ENCODE results near the gene ARMC10.
"Not testable (repeated sequence)": the region's sequence is repeated elsewhere in the genome, so short reads cannot be mapped to it uniquely, and the experiment has no call there.

Gene ARMC10

GRCh38 chr7:103079836-103080235 is 4.9 kb downstream of the ARMC10 start:
- no peak for DNase-seq

- no peak for DNase-seq
Measured at GRCh38 chr7:103080923-103081322, 6.0 kb downstream of the ARMC10 start.

DNA sequence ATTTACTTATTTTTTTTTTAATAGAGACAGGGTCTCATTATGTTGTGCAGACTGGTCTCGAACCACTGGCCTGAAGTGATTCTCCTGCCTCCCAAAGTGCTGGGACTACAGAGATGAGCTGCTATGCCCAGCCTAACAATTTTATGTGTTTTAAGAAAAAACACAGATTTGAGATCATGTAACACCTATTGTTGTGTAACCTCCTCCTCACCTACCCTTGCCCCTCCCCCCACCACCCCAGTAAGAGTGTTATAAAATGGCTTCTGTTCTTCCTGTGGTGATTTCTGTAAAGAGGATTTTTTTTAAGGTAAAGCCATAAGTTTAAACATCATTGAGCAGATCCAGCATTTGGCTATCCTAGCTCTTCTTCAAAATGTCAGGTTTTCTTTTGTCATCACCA is 7.6 kb downstream of the ARMC10 start:
- DNase-seq, result no peak

GRCh38 chr7:103083210-103083609 is 8.3 kb downstream of the ARMC10 start:
- no peak for DNase-seq

DNA sequence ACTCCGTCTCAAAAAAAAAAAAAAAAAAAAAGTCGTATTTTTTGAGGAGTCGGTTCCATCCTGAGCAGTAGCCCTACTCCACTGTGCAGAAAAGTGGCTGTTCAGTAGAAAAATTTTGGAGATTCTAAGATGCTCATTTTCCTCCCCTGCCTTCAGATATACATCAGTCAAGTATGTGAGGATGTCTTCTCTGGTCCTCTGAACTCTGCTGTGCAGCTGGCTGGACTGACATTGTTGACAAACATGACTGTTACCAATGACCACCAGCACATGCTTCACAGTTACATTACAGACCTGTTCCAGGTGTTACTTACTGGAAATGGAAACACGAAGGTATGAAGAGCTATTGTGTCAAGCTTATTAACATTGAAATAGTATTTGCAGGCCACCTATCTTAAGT is 17.4 kb downstream of the ARMC10 start:
- DNase-seq, result not testable (repeated sequence)

GRCh38 chr7:103093429-103093828 is 18.5 kb downstream of the ARMC10 start:
- DNase-seq, result no peak

DNA sequence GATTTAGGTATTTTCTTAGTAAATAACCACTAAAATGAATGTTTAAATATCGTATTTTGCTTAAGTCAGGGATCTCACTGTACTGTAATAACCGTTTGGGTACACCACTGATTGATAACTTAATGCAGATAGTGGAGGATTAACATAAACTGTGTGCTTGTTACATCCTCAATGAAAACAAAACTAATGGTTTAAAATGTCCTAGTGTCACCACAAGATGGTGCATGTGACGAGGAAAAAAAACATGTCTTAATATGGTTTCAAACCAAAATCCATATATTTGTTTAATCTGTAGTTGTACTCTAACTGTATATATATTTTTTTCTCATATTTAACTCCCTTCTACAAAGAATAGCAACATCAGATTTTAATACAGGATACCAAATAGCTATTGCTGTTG is 19.2 kb downstream of the ARMC10 start:
- no peak for DNase-seq

DNA sequence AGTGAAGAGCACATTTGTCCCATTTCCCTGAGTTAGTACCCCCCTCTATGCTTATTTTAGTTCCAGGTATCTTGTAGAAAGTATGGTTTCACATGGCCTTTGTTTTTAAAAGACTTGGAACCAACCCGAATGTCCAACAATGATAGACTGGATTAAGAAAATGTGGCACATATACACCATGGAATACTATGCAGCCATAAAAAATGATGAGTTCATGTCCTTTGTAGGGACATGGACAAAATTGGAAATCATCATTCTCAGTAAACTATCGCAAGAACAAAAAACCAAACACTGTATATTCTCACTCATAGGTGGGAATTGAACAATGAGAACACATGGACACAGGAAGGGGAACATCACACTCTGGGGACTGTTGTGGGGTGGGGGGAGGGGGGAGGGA is 20.6 kb downstream of the ARMC10 start:
- DNase-seq, result not testable (repeated sequence)

GRCh38 chr7:103097041-103097440 is 22.1 kb downstream of the ARMC10 start:
- no peak for DNase-seq

DNA sequence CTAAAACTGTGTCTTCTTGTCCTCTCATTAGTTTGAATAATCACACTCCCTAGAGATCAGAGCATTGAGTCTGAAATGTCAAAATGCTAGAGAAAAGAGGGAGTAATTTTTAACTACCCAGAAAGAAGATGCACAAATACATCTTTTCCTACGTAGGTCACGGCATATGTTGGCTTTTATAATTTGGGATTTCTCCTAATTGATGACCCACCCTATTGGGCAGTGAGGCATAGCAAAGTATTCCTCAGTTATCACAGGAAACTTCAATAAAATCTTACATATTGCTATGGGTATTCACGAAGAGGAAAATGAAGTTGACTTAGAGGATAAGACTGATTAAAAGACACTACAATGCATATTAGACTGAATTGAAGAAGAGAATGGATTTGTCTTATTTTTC is 25.4 kb downstream of the ARMC10 start:
- no peak for DNase-seq

DNA sequence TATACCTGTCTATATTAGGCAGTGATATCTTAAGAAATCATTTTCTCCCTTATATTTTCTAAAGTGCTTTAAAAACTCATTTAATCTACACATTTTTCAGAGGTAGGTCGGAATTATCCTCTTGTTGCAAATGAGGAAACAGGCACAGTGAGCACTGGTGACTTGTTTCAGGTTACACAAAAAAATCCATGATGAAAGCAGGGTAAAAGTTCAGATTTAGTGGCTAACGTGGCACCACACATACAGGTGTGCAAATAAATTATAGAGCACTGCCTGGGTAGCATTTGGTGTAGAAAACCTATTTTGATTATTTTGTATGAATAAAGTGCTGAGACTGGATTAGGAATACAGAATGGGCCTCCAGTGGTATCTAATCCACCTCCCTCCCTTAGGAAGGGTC is 26.6 kb downstream of the ARMC10 start:
- DNase-seq, result no peak

DNA sequence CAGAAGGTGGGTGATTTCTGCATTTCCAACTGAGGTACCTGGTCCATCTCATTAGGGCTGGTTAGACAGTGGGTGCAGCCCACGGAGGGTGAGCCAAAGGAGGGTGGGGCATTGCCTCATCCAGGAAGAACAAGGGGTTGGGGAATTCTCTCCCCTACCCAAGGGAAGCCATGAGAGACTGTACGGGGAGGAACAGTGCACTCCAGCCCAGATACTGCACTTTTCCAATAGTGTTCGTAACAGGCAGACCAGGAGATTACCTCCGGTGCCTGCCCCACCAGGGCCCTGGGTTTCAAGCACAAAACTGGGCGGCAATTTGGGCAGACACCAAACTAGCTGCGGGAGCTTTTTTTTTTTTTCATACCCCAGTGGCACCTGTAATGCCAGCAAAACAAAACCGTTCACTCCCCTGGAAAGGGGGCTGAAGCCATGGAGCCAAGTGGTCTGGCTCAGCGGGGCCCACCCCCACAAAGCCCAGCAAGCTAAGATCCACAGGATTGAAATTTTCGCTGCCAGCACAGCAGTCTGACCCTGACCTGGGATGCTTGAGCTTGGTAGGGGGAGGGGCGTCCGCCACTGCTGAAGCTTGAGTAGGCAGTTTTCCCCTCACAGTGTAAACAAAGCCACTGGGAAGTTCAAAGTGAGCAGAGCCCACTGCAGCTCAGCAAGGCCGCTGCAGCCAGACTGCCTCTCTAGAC is 31.2 kb downstream of the ARMC10 start:
- DNase-seq, result no peak

- not testable (repeated sequence) for DNase-seq
Measured at GRCh38 chr7:103106703-103107070, 31.7 kb downstream of the ARMC10 start.

- DNase-seq, result no peak
Measured at GRCh38 chr7:103113164-103113563, 38.2 kb downstream of the ARMC10 start.

DNA sequence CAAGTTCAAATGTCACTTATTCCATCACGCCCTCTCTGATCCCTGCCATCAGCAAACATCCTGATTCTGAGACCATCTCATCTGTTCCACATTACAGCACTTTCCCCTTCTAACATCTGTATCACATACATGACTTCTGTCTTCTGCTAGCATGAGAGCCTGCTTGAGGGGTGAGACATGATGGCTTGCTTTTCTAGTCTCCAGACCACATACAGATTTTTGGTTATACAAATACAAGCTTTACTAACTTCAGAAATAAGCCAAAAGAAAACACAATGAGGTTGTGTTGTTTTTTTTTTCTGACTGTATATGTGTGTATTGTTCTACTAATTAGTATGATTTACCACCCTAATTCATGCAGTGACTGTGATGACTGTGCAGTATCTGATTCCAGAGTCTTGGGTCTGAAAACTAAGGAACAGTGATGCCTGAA is 39.7 kb downstream of the ARMC10 start:
- DNase-seq, result no peak

DNA sequence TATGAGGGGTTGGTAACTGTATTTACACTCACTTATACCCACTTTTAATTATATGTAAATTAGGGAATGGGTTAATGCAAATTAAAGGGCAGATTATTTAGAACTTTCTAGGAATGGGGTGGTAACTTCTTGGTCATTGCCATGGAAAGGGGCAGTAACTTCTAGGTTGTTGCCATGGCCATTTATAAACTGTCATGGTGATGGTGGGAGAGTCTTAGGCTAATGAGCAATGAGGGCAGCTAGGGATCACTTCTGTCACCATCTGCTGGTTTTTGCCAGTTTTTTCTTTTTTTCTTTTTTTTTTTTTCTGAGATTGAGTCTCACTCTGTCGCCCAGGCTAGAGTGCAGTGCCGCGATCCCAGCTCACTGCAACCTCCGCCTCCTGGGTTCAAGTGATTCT is 40.8 kb downstream of the ARMC10 start:
- DNase-seq, result no peak

DNA sequence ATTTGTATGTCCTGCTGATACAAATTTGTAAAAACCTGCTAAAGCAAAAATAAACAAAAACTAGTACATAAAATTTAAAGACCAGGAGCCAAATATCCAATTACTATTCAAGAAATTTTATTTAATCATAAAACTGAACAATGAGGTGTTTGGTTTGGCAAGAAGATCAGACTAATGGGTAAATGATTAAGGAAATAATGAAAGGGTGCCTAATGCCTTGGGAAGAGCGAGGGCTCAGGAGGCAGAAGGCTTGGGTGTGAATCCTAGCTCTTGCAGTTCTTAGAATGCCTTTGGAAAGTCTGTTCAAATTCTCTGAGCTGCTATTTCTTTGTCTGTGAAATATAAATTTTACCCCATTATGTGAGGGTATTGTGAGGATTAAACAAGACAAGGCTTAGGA is 41.6 kb downstream of the ARMC10 start:
- no peak for DNase-seq

DNA sequence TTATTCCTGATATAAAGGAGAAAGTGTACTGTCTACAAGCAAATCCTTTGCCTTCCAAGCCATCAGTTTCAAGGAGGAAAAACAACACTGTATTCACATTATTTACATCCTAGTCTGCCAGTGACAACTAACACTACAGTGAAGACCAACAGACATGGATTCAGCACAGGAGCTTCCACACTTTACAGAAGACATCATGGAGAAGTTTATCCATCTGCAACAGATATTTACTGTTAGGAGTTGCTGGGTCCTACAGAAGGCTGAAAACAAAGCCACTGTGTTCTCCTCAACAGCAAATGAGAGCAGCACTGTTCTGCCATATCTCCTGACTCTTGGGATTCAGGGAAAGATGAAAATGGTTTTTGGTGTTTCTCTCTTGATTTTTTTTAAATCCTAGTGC is 42.1 kb downstream of the ARMC10 start:
- DNase-seq, result no peak

GRCh38 chr7:103117465-103117864 is 42.5 kb downstream of the ARMC10 start:
- no peak for DNase-seq

GRCh38 chr7:103119791-103120291 is 44.9 kb downstream of the ARMC10 start:
- no peak for DNase-seq

DNA sequence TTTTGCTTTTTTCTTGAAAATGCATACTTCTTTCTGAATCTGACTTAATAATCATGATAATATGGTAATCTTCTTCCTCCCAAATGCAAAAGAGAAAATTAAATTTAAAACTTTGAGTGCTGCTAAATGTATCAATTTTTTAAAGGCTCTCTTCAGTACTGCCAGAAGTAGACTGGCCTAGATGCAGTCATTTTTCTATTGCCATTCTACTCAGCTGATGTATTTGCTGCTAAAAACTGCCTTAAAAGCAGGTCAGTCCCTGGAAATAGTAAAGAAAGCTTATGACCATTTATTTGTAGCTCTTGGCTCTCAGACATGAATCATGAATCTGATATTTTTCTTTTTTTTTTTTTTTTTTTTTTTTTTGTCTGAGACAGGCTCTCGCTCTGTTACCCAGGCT is 45.4 kb downstream of the ARMC10 start:
- DNase-seq, result no peak

DNA sequence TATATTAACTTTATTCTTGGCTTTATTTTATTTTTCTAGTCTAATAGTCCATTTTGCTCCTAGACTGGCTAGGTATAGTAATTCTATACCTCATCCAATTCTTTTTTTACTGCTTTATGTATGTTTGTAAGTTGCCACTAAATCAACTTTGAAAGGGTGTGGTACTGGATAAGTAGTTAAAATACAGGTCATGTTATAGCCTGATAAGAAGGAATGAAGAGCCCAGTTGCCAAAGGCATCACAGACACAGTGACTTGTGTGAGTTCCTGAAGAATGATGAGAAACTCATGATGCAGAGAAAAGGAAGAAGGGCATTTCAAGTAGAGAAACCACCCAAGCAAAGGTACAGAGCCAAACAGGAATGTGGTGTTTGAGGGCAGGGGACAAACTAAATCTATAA is 46.7 kb downstream of the ARMC10 start:
- DNase-seq, result no peak

- no peak for DNase-seq
Measured at GRCh38 chr7:103123529-103123928, 48.6 kb downstream of the ARMC10 start.

GRCh38 chr7:103124429-103124979 is 49.6 kb downstream of the ARMC10 start:
- DNase-seq, result no peak

GRCh38 chr7:103127006-103127405 is 52.1 kb downstream of the ARMC10 start:
- DNase-seq, result no peak

All from activated CD4-positive, alpha-beta T cell treated with anti-CD3 and anti-CD28 coated beads, Interleukin-2, Interleukin-6, amounts not matched to agents 100 ng/mL and 50 ng/mL, durations not matched to agents 16 hours and 8 hours (primary cell).